GM21737 (cell line): ENCODE data around the gene ST6GAL2.

Experiments used
- ATAC-seq: cut with Tn5 transposase; IDR thresholded peaks from one replicate; pipeline ENCODE4 v1.9.1; 2021; ENCODE audit warnings: mild to moderate bottlenecking, moderate library complexity; ENCODE audit not compliant: unreplicated experiment

Gene ST6GAL2, protein sequence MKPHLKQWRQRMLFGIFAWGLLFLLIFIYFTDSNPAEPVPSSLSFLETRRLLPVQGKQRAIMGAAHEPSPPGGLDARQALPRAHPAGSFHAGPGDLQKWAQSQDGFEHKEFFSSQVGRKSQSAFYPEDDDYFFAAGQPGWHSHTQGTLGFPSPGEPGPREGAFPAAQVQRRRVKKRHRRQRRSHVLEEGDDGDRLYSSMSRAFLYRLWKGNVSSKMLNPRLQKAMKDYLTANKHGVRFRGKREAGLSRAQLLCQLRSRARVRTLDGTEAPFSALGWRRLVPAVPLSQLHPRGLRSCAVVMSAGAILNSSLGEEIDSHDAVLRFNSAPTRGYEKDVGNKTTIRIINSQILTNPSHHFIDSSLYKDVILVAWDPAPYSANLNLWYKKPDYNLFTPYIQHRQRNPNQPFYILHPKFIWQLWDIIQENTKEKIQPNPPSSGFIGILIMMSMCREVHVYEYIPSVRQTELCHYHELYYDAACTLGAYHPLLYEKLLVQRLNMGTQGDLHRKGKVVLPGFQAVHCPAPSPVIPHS

DNA sequence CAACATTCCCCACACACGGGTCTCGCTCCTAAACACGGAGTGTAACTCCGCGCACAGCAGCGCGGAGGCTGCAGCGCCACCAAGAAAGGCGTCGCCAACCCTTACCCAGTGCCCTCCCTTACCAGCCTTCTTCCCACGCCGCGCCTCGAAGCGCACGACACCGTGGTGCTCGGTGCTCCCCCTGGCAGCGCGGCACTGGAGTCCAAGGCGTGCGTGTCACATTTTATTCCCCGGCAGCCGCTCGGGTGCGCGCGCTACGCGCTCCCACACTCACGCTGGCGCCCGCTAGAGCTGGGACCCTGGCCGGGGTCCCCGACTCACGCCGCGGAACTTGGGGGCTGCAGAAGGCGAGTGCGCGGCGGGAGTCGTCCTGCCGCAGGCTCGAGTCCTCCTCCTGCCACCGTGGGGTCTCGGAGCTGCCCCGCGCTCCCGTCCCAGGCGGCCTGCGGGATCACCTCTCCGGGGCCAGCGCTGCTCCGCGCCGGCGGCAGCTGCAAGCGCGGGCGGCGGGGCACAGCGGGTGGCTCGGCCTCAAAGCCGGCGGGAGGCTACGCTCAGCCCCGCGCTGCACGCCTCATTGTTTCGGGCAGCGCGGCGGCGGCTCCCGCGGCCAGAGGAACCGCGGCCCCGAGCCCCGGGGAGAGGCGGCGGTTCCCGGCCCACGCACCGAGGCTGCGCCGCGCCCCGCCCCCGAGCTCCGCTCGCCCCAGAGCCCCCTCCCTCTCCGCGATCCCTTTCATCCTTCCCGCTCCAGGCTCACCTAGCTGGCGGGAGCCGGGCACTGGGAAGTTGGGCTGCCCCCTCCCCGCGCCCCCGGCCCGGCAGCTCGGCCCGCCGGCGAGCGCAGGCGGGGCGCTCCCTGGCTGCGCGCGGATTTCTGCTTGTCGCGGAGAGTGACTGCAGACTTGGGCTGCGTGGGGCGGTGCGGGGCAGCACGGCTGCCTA lies at the start of gene ST6GAL2:
TSS of gene ST6GAL2 (minus strand) at position 197 of the 945 bp plus-strand sequence. CDS start 42,190 bp downstream, outside the sequence.
- no peak for ATAC-seq

DNA sequence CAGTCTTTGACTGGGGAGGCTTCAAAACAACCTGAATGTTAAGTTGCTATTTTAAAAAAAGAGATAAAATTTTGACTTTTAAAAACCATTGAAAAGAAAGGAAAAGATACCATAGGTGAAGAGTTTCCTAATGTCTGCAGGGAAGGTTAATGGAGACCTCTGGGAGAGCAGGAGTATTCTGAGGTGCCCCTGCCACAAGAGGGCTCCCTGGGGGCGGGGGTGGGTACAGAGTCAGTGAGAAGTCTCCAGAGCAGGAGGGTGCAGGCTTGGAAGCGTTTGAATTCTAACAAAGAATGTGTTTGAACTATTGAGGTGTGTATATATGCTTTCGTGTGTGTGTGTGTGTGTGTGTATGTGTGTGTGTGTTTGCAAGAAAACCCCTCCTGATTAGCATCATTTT lies 46.7 kb upstream of the ST6GAL2 start:
- ATAC-seq = no peak

DNA sequence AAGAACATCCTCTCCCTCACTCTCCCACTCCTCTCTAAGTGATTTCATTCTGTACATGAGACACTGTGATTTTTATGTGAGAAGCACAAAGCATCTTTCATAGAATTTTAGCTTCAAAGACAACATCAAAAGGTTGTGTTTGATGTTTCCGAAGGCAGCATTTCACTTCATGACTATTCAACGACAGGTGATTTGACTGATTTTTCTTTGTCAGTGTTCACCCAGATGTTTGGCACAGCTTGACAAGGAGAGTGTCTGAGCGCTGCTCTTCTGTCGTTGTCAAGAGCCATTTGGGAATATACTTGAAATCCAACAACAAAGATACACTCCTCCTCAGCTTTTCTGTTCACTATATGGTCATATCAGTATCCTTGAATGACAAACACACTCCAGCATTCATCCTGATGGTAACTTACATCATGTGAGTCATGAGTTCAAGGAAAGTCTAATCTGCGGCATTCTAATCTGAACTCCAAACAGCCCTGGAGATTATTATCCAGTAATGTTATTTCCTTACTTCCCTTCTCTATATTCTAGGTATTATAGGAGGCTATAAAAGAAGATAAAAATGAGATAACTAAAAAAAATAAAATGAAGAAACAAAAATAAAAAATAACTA lies 45.9 kb upstream of the ST6GAL2 start:
- ATAC-seq = no peak

DNA sequence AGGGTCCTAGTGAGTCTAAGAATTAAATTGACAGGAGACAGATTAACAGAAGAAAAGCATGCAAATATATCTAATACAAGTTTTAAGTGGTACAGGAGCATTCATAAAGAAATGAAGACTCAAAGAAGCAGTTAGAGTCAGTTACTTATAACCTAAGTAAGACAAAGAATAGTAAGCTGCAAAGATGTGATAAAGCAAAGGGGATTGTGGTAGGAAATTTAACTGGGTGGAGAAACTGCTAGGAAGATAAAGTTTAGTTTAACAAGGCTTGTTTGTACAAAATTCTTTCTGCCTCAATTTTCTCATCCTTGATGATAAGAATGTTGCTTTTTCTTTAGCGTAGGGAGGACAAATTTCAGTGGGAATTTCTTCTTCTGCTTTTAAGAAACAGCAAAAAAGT lies 35.5 kb upstream of the ST6GAL2 start:
- no peak for ATAC-seq

DNA sequence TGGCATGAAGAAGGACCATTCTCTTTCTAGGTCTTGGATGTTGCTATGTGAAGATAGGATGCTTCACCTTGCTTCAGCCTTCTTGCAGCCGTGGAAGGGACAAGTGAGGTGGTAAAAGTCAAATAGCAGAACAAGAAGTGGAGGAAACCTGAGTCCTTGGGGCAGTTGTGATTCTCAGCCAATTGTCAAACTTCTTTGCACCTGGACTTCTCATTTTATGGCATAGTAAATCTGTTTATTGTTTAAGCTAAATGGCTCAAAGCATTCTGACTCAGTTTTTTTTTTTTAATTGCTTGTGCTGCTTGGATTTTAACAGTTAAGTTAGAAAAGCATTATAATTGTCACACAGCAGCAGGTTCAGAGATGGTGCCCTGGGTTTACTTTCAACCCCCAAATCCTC lies 33.0 kb upstream of the ST6GAL2 start:
- no peak for ATAC-seq

DNA sequence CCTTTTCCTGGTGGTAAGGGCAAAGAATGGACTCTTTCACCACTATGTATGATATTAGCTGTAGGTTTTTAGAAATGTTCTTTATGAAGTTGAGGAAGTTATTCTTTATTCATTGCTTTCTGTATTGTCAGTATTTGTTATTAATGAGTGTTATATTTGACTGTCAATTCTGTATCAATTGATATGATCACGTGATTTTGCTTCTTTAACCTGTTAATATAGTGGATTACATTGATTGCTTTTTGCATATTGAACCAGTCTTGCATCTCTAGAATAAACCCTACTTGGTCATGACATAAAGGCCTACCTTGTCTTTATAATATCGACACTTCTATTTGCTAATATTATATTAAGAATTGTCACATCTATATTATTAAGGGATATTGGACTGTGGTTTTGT lies 18.3 kb upstream of the ST6GAL2 start:
- ATAC-seq = no peak

DNA sequence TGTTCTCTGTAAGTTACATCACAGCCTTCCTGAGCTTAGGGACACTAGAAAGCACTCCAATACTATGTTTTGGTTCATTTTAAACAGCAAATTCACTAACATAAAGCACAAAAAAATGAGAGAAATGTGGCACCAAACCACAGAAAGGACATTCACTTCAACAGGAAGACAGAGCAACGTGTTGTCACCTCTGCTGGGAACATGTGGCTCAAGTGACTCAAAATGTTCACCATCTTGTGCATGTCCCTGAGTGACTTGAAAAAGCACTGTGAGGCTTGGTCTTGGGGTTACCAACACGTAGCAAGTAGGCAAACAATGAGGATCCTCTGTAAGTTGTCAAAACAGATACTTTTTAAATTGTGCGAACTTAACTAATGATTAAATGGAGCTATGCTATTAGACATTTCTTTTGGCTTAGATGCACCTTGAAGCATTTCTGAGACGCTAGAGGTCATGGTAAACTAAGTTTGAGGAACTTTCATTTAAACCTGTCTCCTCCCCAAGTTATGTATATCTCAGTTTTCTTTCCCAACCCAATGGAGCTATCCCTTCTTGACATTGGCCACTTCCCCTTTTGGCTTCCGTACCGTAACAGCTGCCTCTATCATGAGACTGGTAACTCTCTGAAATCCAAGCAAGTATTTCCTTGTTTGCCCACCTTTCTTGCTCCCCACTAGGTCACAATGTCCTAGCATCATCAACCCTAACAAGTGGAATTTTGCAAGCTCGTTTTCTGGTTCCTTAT lies 14.0 kb upstream of the ST6GAL2 start:
- no peak for ATAC-seq

DNA sequence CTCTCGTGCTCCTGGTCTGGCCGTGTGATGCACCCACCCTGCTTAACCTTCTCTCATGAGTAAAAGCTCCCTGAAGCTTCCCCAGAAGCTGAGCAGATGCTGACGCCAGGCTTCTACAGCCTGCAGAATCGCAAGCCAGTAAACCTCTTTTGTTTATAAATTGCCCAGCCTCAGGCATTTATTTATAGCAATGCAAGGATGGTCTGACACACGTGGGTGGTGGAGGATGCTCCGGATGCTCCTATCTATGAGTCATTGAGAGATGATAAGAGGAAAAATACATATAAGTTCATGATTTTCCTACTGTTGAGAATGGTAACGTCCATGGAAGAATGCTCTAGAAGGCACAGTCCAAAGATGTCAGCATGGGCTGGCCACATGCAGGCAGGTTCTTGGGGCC lies 8.6 kb upstream of the ST6GAL2 start:
- no peak for ATAC-seq

DNA sequence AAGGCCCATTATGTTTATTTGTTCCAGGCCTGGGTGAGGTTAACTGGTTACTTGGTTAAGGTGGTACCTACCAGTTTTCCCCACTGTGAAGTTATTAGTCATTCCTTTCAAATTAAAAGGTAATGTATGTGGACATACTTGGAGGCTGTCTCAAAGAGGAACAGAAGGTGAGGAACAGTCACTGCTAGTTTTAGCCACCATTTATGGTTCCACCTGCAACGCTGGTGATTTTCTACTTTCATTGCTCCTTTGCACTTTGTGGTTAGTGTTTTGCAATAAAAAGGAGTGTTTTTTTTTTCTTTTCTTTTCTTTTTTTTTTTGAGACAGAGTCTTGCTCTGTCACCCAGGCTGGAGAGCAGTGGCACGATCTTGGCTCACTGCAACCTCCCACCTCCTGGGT lies 6.1 kb upstream of the ST6GAL2 start:
- no peak for ATAC-seq

DNA sequence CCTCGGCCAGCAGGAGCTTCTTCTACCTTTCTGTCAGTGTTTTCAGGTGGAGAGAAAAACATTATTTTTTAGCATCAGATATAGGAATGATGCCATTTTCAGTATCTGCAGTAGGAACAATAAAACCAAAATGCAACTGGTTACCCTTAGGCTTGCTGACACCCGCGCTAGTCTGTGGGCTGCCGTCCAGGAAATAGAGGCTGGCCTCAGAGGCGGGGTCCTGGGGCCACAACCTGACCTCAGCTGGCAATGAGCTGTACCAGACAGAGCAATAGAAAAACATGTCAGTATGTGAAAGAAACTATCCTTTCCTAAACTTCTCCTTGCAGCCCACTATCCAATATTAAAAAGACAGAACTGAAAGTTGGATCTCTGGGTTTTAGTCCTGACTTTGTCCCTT lies 4.6 kb upstream of the ST6GAL2 start:
- ATAC-seq = no peak

DNA sequence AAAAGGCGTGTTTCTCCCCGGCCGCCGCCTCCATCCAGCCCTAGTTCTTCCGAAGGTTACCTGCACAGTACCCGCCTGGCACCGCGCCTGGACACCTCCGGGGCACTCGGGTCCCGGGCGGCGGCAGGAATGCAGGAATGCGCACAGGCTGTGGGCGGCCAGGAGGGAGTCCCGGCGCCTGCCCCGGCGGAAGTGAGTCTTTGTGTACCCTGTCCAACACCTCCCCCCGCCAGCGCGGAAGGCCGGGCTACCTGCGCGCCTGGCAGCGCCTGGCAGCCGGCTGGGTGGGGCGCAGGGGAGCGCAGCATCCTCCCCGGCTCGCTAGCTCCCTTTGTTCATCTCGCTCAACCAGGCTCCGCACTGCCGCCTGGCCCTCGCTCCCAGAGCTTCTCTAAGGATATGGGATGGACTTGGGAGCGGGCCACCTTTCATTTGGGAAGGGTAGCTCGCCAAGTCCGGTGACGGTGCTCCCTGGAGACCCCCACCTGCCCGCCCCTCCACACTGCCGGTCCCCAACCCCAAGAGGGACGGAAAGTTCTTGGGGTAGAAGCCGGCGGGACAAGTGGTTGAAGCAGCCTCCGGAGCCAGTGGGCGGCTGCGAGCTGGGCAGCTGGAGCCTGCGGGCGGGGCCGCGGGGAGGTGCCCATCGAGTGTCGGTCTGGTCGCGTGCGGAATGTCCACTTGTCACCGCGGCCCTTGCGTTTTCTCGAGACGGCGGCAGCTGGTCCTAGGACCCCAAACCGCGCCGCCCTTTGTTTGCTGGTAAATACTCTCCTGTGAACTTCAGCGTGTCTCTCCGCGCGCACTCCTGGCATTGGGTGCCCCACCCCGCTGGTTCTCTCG lies 1.2 kb upstream of the ST6GAL2 start:
- no peak for ATAC-seq

DNA sequence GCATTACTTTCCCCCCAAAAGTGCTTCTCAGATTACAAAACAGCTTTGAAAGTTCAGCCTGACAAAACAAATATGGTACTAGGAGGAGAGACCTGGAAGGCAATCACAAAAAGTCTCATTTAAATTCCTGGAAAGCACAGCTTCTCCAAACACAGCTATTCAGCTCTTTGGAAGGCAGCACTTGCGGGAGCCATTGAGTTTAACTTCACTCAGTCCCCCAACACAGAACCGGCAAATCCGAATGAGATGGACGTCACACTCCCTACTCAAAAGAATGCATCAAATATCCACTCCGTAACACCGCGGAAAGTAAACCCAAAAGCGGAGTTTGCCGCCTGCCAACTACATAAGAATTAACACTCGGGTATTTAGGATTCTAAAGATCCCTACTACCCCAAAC lies 638 bp downstream of the ST6GAL2 start:
- ATAC-seq = no peak

DNA sequence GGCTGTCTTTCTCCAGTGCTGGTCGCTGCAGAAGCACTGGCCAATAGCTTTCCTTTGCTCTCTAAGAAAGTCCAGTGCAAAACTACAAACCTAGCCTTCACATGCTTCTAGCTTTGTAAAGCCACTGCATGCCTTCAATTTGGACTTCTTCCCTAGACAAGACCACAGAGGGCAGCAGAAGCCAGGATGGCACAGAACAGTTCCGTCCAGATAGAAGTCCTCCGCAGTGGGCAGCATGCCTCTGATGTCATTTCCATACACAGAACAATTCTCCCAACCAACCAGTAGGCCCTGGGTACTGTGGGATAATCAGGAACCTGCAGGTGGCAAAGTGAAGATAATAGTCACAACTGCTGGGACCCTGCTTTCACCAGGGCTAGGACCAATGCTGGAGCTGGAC lies 3.3 kb downstream of the ST6GAL2 start:
- no peak for ATAC-seq

DNA sequence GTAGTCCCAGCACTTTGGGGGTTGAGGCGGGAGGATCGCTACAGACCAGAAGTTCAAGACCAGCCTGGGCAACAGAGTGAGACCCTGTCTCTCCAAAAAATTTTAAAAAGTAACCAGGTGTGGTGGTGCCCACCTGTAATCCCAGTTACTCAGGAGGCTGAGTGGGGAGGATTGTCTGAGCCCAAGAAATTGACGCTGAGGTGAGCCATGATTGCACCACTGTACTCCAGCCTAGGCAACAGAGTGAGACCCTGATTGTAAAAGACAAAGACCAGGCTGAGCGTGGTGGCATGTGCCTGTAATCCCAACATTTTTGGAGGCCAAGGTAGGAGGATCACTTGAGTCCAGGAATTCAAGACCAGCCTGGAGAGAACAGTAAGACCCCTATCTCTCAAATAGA lies 7.8 kb downstream of the ST6GAL2 start:
- ATAC-seq = no peak

DNA sequence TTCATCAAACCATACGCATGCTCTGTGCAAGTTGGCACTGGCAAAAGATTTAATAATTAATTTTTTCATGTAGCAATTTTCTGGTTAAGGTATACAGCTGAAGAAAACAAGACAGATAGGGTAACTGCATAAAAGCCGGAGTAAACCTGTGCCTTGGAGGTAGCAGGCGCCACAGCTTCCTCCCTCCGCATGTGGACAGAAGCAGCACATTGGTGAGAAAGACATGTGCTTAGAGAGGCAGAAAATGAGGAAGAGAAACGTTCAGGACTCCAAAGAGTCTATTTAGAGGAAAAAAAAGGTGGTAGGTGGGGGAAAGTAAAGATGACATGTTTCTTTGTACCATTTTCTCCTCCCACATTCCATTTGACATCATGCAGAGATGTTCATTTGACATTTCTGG lies 9.3 kb downstream of the ST6GAL2 start:
- ATAC-seq = no peak

DNA sequence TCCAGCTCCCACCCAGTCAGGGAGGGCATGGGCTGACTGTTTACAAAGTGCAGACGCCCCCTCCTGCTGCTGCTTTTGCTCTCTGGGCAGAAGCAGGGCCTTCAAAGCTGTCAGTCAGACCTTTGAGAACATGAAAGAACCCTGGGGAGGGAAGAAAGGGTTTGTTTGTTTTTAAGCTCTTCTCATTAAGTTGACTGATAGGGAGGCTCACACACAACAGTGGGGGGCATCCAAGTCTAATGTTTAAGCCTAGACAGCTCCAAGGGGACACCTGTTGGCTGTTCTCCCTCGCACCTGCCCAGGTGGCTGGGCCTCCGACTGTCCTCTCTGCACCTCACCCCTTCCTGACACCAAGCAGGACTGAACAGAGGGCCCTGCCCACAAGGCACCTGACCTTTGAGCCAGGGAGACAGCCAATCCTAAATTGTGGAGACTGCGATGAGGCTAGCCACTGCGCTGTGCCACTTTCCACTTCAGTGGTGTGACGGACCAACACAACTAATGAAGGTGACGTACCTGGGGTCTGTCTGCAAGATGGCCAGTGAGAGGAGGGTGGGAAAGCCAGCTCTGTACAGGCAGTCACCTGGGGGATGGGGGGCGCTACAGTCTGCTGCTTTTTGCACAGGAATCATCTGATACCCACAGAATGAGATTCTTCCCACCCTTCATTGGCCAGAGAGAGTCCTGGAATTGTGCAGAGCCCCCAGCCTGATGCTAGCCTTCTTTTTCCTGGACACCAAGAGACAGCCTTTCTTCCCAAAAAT lies 16.3 kb downstream of the ST6GAL2 start:
- ATAC-seq = no peak

DNA sequence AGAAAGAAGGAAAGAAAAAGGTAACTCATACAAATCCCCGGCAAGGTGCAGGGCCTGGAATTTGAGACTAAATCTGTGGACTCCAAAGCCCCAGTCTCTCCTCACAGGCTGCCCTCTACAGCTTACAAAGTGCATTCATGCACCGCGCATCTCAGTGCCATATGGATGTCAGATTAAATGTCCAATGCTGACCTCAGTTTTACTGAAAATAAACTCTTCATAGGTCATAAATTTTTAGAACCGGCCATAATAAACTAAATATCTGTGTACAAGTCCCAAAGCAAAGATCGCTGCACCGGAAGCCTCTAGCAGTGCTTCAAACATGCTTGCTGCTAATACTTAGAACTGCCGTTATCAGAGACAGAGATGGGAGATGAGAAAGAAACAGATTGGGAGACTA lies 17.7 kb downstream of the ST6GAL2 start:
- ATAC-seq = no peak

DNA sequence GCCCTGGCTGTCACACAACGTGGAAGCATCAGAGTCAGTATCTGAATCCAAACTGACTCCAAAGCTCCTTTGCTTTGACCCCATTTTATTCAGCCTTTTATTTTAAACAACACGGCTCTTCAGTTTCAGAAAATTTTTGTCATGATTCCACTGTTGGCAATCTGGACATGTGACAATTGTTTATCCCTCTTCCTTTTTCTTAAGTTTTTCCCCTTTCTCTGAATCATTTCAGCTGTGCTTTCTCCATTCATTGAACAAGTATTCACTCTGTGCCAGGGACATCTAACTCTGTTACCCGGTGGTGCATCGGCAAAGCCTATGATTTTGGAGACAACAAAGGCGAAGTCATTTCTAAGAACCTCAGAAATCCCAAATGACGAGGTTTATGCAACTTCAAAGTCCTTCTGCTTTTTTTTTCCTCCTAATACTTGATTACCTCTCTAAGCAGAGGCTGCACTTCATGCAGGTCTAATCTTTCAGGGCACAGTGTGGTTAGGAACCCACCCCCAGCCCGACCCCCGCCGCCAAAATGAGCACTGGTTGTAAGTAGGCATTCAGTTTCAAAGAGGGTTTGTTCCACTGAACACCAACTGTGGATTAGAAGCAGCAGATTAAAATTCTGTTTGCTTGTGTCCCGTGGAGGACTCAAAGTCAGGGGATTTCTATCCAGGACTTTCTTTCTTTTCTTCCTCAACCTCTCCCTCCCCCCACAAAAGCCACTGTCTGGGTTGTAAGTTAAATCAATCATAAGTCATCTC lies 18.6 kb downstream of the ST6GAL2 start:
- ATAC-seq = no peak
